ENCODE measurements around the gene HTR3A. TPM values are rescaled to one million over a fixed set of nuclear protein-coding genes. Genes with fewer than 3 reads are reported as not detected.

Gene HTR3A
- polyA plus RNA-seq, 1 donor (not counting 4 experiments of a cell fraction or from before 2014, with no cell fraction given) = not detected

DNA sequence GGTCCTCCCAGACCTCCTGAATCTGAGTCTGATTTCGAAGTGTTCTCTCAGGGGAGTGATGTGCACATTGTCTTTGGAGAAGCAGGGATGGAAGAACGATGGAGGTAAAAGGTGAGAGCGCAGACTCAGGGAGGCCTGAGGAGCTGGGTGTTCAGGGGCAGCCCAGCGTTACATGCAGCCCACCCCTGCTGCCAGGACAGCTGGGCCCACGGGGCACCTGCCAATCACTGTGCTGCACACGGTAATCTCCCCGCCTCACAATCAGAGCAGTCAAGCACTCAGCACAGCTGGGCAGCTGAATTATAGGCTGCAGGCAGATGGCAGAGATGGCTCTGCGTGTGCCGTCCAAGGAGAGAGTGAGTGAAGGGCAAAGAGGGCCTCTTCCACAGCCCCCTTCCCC, 17.9 kb upstream of the HTR3A start:
- no peak for DNase-seq (ENCODE audit: low read depth, low spot score)
- no peak for FAIRE-seq
- no peak overlapping the region for H3K27ac ChIP-seq (ENCODE audit: control insufficient read depth, insufficient read depth, low read length)
- no peaks in the 10 kb centered on the region for H4K20me1 ChIP-seq (ENCODE audit: control insufficient read depth, extremely low read depth, insufficient read depth, low read length)
- no peak overlapping the region for H3K4me2 ChIP-seq (ENCODE audit: control insufficient read depth, extremely low read depth, insufficient read depth, low read depth, low read length)
- no peak for TF ChIP-seq CTCF (optimal IDR thresholded peaks at IDR 0.05 in 1 of 3, IDR thresholded peaks at IDR 0.05 in 1 of 3, conservative IDR thresholded peaks at IDR 0.05 in 1 of 3; ENCODE audit: extremely low read depth in 1 of 3, insufficient read depth in 2 of 3, low read length in 3 of 3)
- TF ChIP-seq EZH2 (IDR thresholded peaks at IDR 0.05; ENCODE audit: low read length) = no peak
- no peak overlapping the region for H2AFZ ChIP-seq (ENCODE audit: control insufficient read depth, low read length)
- H3K9me1 ChIP-seq (ENCODE audit: control insufficient read depth, extremely low read depth, insufficient read depth, low read length) = no peaks in the 10 kb centered on the region
- no peaks in the 10 kb centered on the region for H3K79me2 ChIP-seq (ENCODE audit: control insufficient read depth, insufficient read depth, low read length)
- no peak overlapping the region for H3K4me3 ChIP-seq (ENCODE audit: control insufficient read depth in 2 of 3, extremely low read depth in 1 of 3, insufficient read depth in 2 of 3, low read depth in 1 of 3, low read length in 3 of 3)
- no peaks in the 10 kb centered on the region for H3K36me3 ChIP-seq (ENCODE audit: control insufficient read depth in 2 of 2, extremely low read depth in 1 of 2, insufficient read depth in 2 of 2, low read length in 2 of 2)
- peaks cover 2% of the 10 kb centered on the region for H3K27me3 ChIP-seq (ENCODE audit: control insufficient read depth, extremely low read depth, insufficient read depth, low read length)
- no peak overlapping the region for H3K9ac ChIP-seq (ENCODE audit: control insufficient read depth, extremely low read depth, insufficient read depth, low read length)
- H3K4me1 ChIP-seq (ENCODE audit: control insufficient read depth, extremely low read depth, insufficient read depth, low read length) = no peaks in the 10 kb centered on the region
- dilution Hi-C loops (cut with MboI; ENCODE audit: extremely low pct_ligation_motif_present, low sequenced_read_pairs) = no loop called here
- H3K9me3 ChIP-seq (ENCODE audit: control insufficient read depth, low read depth, low read length) = no peaks in the 10 kb centered on the region

DNA sequence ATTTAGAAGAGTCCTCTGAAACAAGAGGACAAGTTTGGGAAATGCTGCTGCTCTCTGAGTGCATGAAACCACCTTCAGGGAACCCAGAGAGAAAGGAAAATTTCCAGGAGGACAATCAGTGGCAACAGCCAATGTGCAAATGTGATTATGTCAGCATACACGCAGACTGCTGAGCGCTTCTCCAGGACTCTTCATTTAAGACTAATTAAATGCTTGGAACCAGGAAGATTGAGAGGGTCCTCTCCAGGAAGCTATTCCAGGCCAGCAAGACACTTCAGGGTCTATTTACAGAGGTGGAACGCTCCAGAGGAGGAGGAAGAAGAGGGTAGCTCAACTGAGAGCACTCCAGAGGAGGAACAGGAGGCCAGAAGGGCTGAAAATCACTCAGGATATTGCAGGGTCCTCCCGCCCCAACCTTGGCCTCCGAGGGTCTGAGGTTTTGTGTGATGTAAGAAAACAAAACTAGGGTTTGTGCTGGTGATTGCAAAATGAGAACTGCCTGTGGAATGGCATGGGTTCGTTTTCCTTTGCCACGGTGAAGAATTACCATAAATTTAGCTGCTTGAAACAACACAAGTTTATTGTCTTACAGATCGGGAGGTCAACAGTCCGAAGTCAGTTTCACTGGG, 14.1 kb upstream of the HTR3A start:
- no peak for TF ChIP-seq EZH2 (IDR thresholded peaks at IDR 0.05; ENCODE audit: low read length)
- TF ChIP-seq CTCF (optimal IDR thresholded peaks at IDR 0.05 in 1 of 3, IDR thresholded peaks at IDR 0.05 in 1 of 3, conservative IDR thresholded peaks at IDR 0.05 in 1 of 3; ENCODE audit: extremely low read depth in 1 of 3, insufficient read depth in 2 of 3, low read length in 3 of 3) = no peak
- dilution Hi-C loops (cut with MboI; ENCODE audit: extremely low pct_ligation_motif_present, low sequenced_read_pairs) = no loop called here
- Histone ChIP-seq H3K79me2 (ENCODE audit: control insufficient read depth, insufficient read depth, low read length) (no peaks in the 10 kb centered on the region), H3K27me3 (ENCODE audit: control insufficient read depth, extremely low read depth, insufficient read depth, low read length) (no peaks in the 10 kb centered on the region), H2AFZ (ENCODE audit: control insufficient read depth, low read length) (no peak overlapping the region), H4K20me1 (ENCODE audit: control insufficient read depth, extremely low read depth, insufficient read depth, low read length) (no peaks in the 10 kb centered on the region), H3K4me3 (ENCODE audit: control insufficient read depth in 2 of 3, extremely low read depth in 1 of 3, insufficient read depth in 2 of 3, low read depth in 1 of 3, low read length in 3 of 3) (no peak overlapping the region), H3K9me3 (ENCODE audit: control insufficient read depth, low read depth, low read length) (no peaks in the 10 kb centered on the region), H3K27ac (ENCODE audit: control insufficient read depth, insufficient read depth, low read length) (no peak overlapping the region), H3K36me3 (ENCODE audit: control insufficient read depth in 2 of 2, extremely low read depth in 1 of 2, insufficient read depth in 2 of 2, low read length in 2 of 2) (no peaks in the 10 kb centered on the region), H3K4me2 (ENCODE audit: control insufficient read depth, extremely low read depth, insufficient read depth, low read depth, low read length) (no peak overlapping the region), H3K4me1 (ENCODE audit: control insufficient read depth, extremely low read depth, insufficient read depth, low read length) (no peaks in the 10 kb centered on the region), H3K9ac (ENCODE audit: control insufficient read depth, extremely low read depth, insufficient read depth, low read length) (no peak overlapping the region), H3K9me1 (ENCODE audit: control insufficient read depth, extremely low read depth, insufficient read depth, low read length) (no peaks in the 10 kb centered on the region)
- DNase-seq (ENCODE audit: low read depth, low spot score) (no peak), FAIRE-seq (no peak)
